Right lung (tissue), 5 donors: Measurements from ENCODE around the gene OSBPL5. TPM values are rescaled to one million over a fixed set of nuclear protein-coding genes. Genes with fewer than 3 reads are reported as not detected.

Experiments used
- DNase-seq, 2 donors: peaks; one replicate each; pipeline ENCODE4 v3.0.0-alpha.2; 2013
- polyA plus RNA-seq, 5 donors: library from polyadenylated mRNA; unstranded; fragments of 120-200 nt; gene quantifications; one replicate each; pipeline versions ENCODE4 v1.2.1 to v1.2.3, GENCODE V29; 2013; ENCODE audit warnings: inconsistent platforms in 1 of 5, low replicate concordance in 1 of 5; ENCODE audit not compliant: insufficient read length in 5 of 5, insufficient read depth in 1 of 5

OSBPL5 gene
- polyA plus RNA-seq, 5 donors, result 18.3 to 36.7 (median 27.8) TPM

- no peak for DNase-seq
Observed at GRCh38 chr11:3199537-3200295, 34.6 kb upstream of the OSBPL5 start.

GRCh38 chr11:3198815-3199214 is 33.7 kb upstream of the OSBPL5 start:
- no peak for DNase-seq

- DNase-seq, result no peak
Observed at GRCh38 chr11:3197878-3198528, 32.9 kb upstream of the OSBPL5 start.

- no peak for DNase-seq
Observed at GRCh38 chr11:3197044-3197695, 32.1 kb upstream of the OSBPL5 start.

GRCh38 chr11:3196161-3197043 is 31.3 kb upstream of the OSBPL5 start:
- DNase-seq, result no peak

GRCh38 chr11:3195251-3196160 is 30.4 kb upstream of the OSBPL5 start:
- DNase-seq, result no peak

- no peak for DNase-seq
Observed at GRCh38 chr11:3194016-3194816, 29.1 kb upstream of the OSBPL5 start.

- no peak for DNase-seq
Observed at GRCh38 chr11:3193373-3194015, 28.4 kb upstream of the OSBPL5 start.

- DNase-seq, result no peak
Observed at GRCh38 chr11:3192511-3193372, 27.6 kb upstream of the OSBPL5 start.

- DNase-seq, result no peak
Observed at GRCh38 chr11:3191586-3192324, 26.6 kb upstream of the OSBPL5 start.

- DNase-seq, result no peak
Observed at GRCh38 chr11:3190600-3190999, 25.5 kb upstream of the OSBPL5 start.

- no peak for DNase-seq
Observed at GRCh38 chr11:3189886-3190583, 24.9 kb upstream of the OSBPL5 start.

- DNase-seq, result no peak
Observed at GRCh38 chr11:3189196-3189843, 24.2 kb upstream of the OSBPL5 start.

- no peak for DNase-seq
Observed at GRCh38 chr11:3188496-3189195, 23.5 kb upstream of the OSBPL5 start.

- no peak for DNase-seq
Observed at GRCh38 chr11:3186166-3186953, 21.2 kb upstream of the OSBPL5 start.
